ENCODE measurements around the gene CEP290. TPM values are rescaled to one million over a fixed set of nuclear protein-coding genes. Genes with fewer than 3 reads are reported as not detected.

CEP290 gene
- polyA plus RNA-seq, 1 donor from 2014 or later = 43.9 TPM

DNA sequence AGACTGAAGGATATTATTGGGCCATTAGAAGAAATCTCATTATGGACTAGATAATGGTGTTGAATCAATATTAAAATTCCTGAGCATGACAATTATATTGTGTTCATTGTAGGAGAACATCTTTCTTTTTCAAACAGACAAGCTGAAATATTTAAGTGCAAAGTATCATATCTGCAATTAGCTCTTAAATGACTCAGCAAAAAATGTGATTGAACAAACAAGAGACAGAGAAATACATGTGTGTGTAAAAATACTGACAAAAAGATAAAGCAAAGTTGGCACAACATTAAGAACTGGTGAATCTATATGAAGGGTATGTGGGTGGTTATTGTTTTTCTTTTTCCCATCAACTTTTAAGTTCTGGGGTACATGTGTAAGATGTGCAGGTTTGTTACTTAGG lies 9.5 kb downstream of the CEP290 start:
- TF ChIP-seq EP300 (conservative IDR thresholded peaks at IDR 0.05; ENCODE audit: poor library complexity, severe bottlenecking) = no peak
- no peak for TF ChIP-seq RAD21 (conservative IDR thresholded peaks at IDR 0.05)
- no peak for TF ChIP-seq TAF1 (IDR thresholded peaks at IDR 0.05; ENCODE audit: low read depth)
- TF ChIP-seq MXI1 (conservative IDR thresholded peaks at IDR 0.05; ENCODE audit: poor library complexity, severe bottlenecking) = no peak
- no peak for TF ChIP-seq EZH2 (IDR thresholded peaks at IDR 0.05; ENCODE audit: borderline replicate concordance, insufficient read depth, low read length, poor library complexity, severe bottlenecking)
- TF ChIP-seq, protein P1, sequence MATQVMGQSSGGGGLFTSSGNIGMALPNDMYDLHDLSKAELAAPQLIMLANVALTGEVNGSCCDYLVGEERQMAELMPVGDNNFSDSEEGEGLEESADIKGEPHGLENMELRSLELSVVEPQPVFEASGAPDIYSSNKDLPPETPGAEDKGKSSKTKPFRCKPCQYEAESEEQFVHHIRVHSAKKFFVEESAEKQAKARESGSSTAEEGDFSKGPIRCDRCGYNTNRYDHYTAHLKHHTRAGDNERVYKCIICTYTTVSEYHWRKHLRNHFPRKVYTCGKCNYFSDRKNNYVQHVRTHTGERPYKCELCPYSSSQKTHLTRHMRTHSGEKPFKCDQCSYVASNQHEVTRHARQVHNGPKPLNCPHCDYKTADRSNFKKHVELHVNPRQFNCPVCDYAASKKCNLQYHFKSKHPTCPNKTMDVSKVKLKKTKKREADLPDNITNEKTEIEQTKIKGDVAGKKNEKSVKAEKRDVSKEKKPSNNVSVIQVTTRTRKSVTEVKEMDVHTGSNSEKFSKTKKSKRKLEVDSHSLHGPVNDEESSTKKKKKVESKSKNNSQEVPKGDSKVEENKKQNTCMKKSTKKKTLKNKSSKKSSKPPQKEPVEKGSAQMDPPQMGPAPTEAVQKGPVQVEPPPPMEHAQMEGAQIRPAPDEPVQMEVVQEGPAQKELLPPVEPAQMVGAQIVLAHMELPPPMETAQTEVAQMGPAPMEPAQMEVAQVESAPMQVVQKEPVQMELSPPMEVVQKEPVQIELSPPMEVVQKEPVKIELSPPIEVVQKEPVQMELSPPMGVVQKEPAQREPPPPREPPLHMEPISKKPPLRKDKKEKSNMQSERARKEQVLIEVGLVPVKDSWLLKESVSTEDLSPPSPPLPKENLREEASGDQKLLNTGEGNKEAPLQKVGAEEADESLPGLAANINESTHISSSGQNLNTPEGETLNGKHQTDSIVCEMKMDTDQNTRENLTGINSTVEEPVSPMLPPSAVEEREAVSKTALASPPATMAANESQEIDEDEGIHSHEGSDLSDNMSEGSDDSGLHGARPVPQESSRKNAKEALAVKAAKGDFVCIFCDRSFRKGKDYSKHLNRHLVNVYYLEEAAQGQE (IDR thresholded peaks at IDR 0.05; ENCODE audit: borderline replicate concordance) = no peak
- TF ChIP-seq, protein P2, sequence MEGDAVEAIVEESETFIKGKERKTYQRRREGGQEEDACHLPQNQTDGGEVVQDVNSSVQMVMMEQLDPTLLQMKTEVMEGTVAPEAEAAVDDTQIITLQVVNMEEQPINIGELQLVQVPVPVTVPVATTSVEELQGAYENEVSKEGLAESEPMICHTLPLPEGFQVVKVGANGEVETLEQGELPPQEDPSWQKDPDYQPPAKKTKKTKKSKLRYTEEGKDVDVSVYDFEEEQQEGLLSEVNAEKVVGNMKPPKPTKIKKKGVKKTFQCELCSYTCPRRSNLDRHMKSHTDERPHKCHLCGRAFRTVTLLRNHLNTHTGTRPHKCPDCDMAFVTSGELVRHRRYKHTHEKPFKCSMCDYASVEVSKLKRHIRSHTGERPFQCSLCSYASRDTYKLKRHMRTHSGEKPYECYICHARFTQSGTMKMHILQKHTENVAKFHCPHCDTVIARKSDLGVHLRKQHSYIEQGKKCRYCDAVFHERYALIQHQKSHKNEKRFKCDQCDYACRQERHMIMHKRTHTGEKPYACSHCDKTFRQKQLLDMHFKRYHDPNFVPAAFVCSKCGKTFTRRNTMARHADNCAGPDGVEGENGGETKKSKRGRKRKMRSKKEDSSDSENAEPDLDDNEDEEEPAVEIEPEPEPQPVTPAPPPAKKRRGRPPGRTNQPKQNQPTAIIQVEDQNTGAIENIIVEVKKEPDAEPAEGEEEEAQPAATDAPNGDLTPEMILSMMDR (IDR thresholded peaks at IDR 0.05; ENCODE audit: poor library complexity, severe bottlenecking) = no peak
- TF ChIP-seq POLR2AphosphoS5 (IDR thresholded peaks at IDR 0.05) = no peak
- TF ChIP-seq SMC3 (conservative IDR thresholded peaks at IDR 0.05; ENCODE audit: poor library complexity) = no peak
- Histone ChIP-seq H3K4me2 (ENCODE audit: low read length) (no peak overlapping the region), H2AFZ (ENCODE audit: low read depth, low read length) (no peak overlapping the region), H3K9me2 (ENCODE audit: insufficient read depth, low read length) (no peaks in the 10 kb centered on the region), H3K9me3 (ENCODE audit: low read length) (no peaks in the 10 kb centered on the region), H4K20me1 (ENCODE audit: insufficient read depth) (no peaks in the 10 kb centered on the region), H3K36me3 (ENCODE audit: insufficient read depth, low read length) (peaks cover 7% of the 10 kb centered on the region), H3K27ac (ENCODE audit: low read length) (no peak overlapping the region), H3F3A (ENCODE audit: insufficient read depth, low read length, poor library complexity, severe bottlenecking) (no peaks in the 10 kb centered on the region), H3K79me2 (replicated peaks; ENCODE audit: insufficient read depth, low read length) (no peaks in the 10 kb centered on the region), H3K9ac (ENCODE audit: low read length) (no peak overlapping the region), H3K4me3 (ENCODE audit: low read length) (no peak overlapping the region), H3K27me3 (ENCODE audit: insufficient read depth, low read depth, low read length) (no peaks in the 10 kb centered on the region)

DNA sequence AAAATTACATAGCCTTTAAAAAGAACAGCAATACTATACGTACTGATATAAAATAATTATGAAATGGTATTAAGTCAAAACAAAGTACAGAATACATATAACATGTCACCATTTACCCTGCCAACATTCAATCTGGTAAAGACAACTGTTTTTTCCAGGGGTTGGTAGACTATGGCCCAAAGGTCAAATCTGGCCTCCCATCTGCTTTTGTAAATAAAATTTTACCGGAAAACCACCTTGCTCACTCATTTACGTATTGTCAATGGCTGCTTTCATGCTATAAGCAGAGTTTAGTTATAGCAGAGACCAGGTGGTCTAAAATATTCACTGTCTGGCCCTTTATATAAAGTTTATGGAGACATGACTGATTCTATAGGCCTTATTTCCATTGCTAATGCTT lies 14.0 kb downstream of the CEP290 start:
- Histone ChIP-seq H3K4me3 (ENCODE audit: low read length) (no peak overlapping the region), H3F3A (ENCODE audit: insufficient read depth, low read length, poor library complexity, severe bottlenecking) (no peaks in the 10 kb centered on the region), H3K79me2 (replicated peaks; ENCODE audit: insufficient read depth, low read length) (no peaks in the 10 kb centered on the region), H3K9me3 (ENCODE audit: low read length) (no peaks in the 10 kb centered on the region), H4K20me1 (ENCODE audit: insufficient read depth) (no peaks in the 10 kb centered on the region), H3K9ac (ENCODE audit: low read length) (no peak overlapping the region), H3K4me2 (ENCODE audit: low read length) (no peak overlapping the region), H3K9me2 (ENCODE audit: insufficient read depth, low read length) (no peaks in the 10 kb centered on the region), H3K27me3 (ENCODE audit: insufficient read depth, low read depth, low read length) (no peaks in the 10 kb centered on the region), H3K27ac (ENCODE audit: low read length) (no peak overlapping the region), H3K36me3 (ENCODE audit: insufficient read depth, low read length) (peaks cover 11% of the 10 kb centered on the region), H2AFZ (ENCODE audit: low read depth, low read length) (no peak overlapping the region)
- TF ChIP-seq EZH2 (IDR thresholded peaks at IDR 0.05; ENCODE audit: borderline replicate concordance, insufficient read depth, low read length, poor library complexity, severe bottlenecking) (no peak), SMC3 (conservative IDR thresholded peaks at IDR 0.05; ENCODE audit: poor library complexity) (no peak)

- H3K27me3 ChIP-seq (ENCODE audit: insufficient read depth, low read depth, low read length) = no peaks in the 10 kb centered on the region
These were observed 14.8 kb downstream of the CEP290 start for GRCh38 chr12:88127099-88127498.

More at GRCh38 chr12:88127099-88127498, 14.8 kb downstream of the CEP290 start:
- H4K20me1 ChIP-seq (ENCODE audit: insufficient read depth) = no peaks in the 10 kb centered on the region
- no peak overlapping the region for H2AFZ ChIP-seq (ENCODE audit: low read depth, low read length)
- H3K4me2 ChIP-seq (ENCODE audit: low read length) = no peak overlapping the region
- no peak overlapping the region for H3K9ac ChIP-seq (ENCODE audit: low read length)
- H3K79me2 ChIP-seq (replicated peaks; ENCODE audit: insufficient read depth, low read length) = no peaks in the 10 kb centered on the region
- H3K27ac ChIP-seq (ENCODE audit: low read length) = no peak overlapping the region
- TF ChIP-seq POLR2AphosphoS5 (IDR thresholded peaks at IDR 0.05) (no peak), MXI1 (conservative IDR thresholded peaks at IDR 0.05; ENCODE audit: poor library complexity, severe bottlenecking) (no peak), EZH2 (IDR thresholded peaks at IDR 0.05; ENCODE audit: borderline replicate concordance, insufficient read depth, low read length, poor library complexity, severe bottlenecking) (no peak)
- TF ChIP-seq, protein P2 (IDR thresholded peaks at IDR 0.05; ENCODE audit: poor library complexity, severe bottlenecking) = no peak
- H3K9me2 ChIP-seq (ENCODE audit: insufficient read depth, low read length) = no peaks in the 10 kb centered on the region
- no peaks in the 10 kb centered on the region for H3F3A ChIP-seq (ENCODE audit: insufficient read depth, low read length, poor library complexity, severe bottlenecking)
- H3K9me3 ChIP-seq (ENCODE audit: low read length) = no peaks in the 10 kb centered on the region
- H3K4me3 ChIP-seq (ENCODE audit: low read length) = no peak overlapping the region
- H3K36me3 ChIP-seq (ENCODE audit: insufficient read depth, low read length) = peaks cover 11% of the 10 kb centered on the region

Data from neural cell (in vitro differentiated cells).